Skeletal muscle tissue (tissue), 4 donors: ENCODE results near the gene KCNA5. TPM values are rescaled to one million over a fixed set of nuclear protein-coding genes. Genes with fewer than 3 reads are reported as not detected.

Experiments used
- H3K27ac ChIP-seq: one replicate; pipeline ENCODE4 v1.7.0; 2013; ENCODE audit warnings: mild to moderate bottlenecking, low read depth, low read length, inconsistent platforms
- H3K27me3 ChIP-seq, 3 donors: one replicate each; pipeline ENCODE4 v1.7.0; 2013; ENCODE audit warnings: low read length in 3 of 3; ENCODE audit not compliant: control insufficient read depth in 3 of 3, insufficient read depth in 3 of 3
- H3K36me3 ChIP-seq, 3 donors: one replicate each; pipeline ENCODE4 v1.7.0; 2013; ENCODE audit warnings: low read length in 3 of 3; ENCODE audit not compliant: control insufficient read depth in 3 of 3, insufficient read depth in 3 of 3
- H3K4me1 ChIP-seq, 3 donors: one replicate each; pipeline ENCODE4 v1.7.0; 2013; ENCODE audit warnings: low read length in 3 of 3, mild to moderate bottlenecking in 3 of 3; ENCODE audit not compliant: control insufficient read depth in 3 of 3, insufficient read depth in 3 of 3
- H3K4me3 ChIP-seq, 3 donors: one replicate each; pipeline ENCODE4 v1.7.0; 2013; ENCODE audit warnings: low read length in 3 of 3
- H3K9ac ChIP-seq, 3 donors: one replicate each; pipeline ENCODE4 v1.7.0; 2013; ENCODE audit warnings: low read length in 3 of 3, mild to moderate bottlenecking in 3 of 3, moderate library complexity in 2 of 3, low read depth in 1 of 3
- H3K9me3 ChIP-seq, 3 donors: one replicate each; pipeline ENCODE4 v1.7.0; 2013; ENCODE audit warnings: low read length in 3 of 3; ENCODE audit not compliant: control insufficient read depth in 3 of 3
- total RNA-seq: library from RNA; depleted of rRNA; stranded (reverse); fragments of >200 nt; gene quantifications from one replicate; pipeline ENCODE4 v1.2.3, GENCODE V29; 2014
- donor health status: Osteomylitis.

The KCNA5 gene
- total RNA-seq, 1 donor from 2014 or later, result 3.7 TPM

GRCh38 chr12:5071496-5071895 lies 27.8 kb downstream of the KCNA5 start:
- no peaks in the 10 kb centered on the region for H3K36me3 ChIP-seq
- no peak overlapping the region for H3K9ac ChIP-seq
- H3K27ac ChIP-seq, result no peak overlapping the region
- H3K9me3 ChIP-seq, result no peaks in the 10 kb centered on the region
- H3K4me3 ChIP-seq, result no peak overlapping the region
- H3K4me1 ChIP-seq, result no peaks in the 10 kb centered on the region
- peaks cover 0 to 4% (median 3%) of the 10 kb centered on the region in 3 donors for H3K27me3 ChIP-seq

- Histone ChIP-seq H3K4me1 (no peaks in the 10 kb centered on the region), H3K9me3 (no peaks in the 10 kb centered on the region), H3K27me3 (peaks cover 2 to 4% (median 3%) of the 10 kb centered on the region in 3 donors), H3K9ac (no peak overlapping the region), H3K27ac (no peak overlapping the region), H3K4me3 (no peak overlapping the region), H3K36me3 (no peaks in the 10 kb centered on the region)
Observed at GRCh38 chr12:5072311-5072710, 28.6 kb downstream of the KCNA5 start.

GRCh38 chr12:5073054-5073453 lies 29.4 kb downstream of the KCNA5 start:
- no peak overlapping the region for H3K4me3 ChIP-seq
- no peak overlapping the region for H3K27ac ChIP-seq
- no peak overlapping the region for H3K9ac ChIP-seq

GRCh38 chr12:5073853-5074252 lies 30.2 kb downstream of the KCNA5 start:
- Histone ChIP-seq H3K27me3 (peaks cover 2 to 11% (median 3%) of the 10 kb centered on the region in 3 donors), H3K9me3 (no peaks in the 10 kb centered on the region), H3K36me3 (no peaks in the 10 kb centered on the region), H3K27ac (no peak overlapping the region), H3K4me3 (no peak overlapping the region), H3K9ac (no peak overlapping the region), H3K4me1 (no peaks in the 10 kb centered on the region)

More at GRCh38 chr12:5073054-5073453, 29.4 kb downstream of the KCNA5 start:
- Histone ChIP-seq H3K36me3 (no peaks in the 10 kb centered on the region), H3K27me3 (peaks cover 2 to 8% (median 3%) of the 10 kb centered on the region in 3 donors), H3K9me3 (no peaks in the 10 kb centered on the region), H3K4me1 (no peaks in the 10 kb centered on the region)

GRCh38 chr12:5076761-5077160 lies 33.1 kb downstream of the KCNA5 start:
- no peaks in the 10 kb centered on the region for H3K9me3 ChIP-seq
- no peaks in the 10 kb centered on the region for H3K4me1 ChIP-seq
- H3K9ac ChIP-seq, result no peak overlapping the region
- H3K27ac ChIP-seq, result no peak overlapping the region
- H3K4me3 ChIP-seq, result no peak overlapping the region
- peaks cover 3 to 7% (median 6%) of the 10 kb centered on the region in 3 donors for H3K27me3 ChIP-seq
- H3K36me3 ChIP-seq, result no peaks in the 10 kb centered on the region

GRCh38 chr12:5078423-5078822 lies 34.7 kb downstream of the KCNA5 start:
- Histone ChIP-seq H3K9ac (no peak overlapping the region), H3K36me3 (no peaks in the 10 kb centered on the region)

GRCh38 chr12:5081016-5081415 lies 37.3 kb downstream of the KCNA5 start:
- Histone ChIP-seq H3K27me3 (peaks cover 0 to 9% (median 7%) of the 10 kb centered on the region in 3 donors), H3K9me3 (no peaks in the 10 kb centered on the region), H3K36me3 (no peaks in the 10 kb centered on the region), H3K9ac (no peak overlapping the region), H3K4me1 (no peaks in the 10 kb centered on the region), H3K4me3 (no peak overlapping the region), H3K27ac (no peak overlapping the region)

More at GRCh38 chr12:5078423-5078822, 34.7 kb downstream of the KCNA5 start:
- Histone ChIP-seq H3K4me3 (no peak overlapping the region), H3K27me3 (peaks cover 3 to 9% (median 7%) of the 10 kb centered on the region in 3 donors), H3K9me3 (no peaks in the 10 kb centered on the region), H3K4me1 (no peaks in the 10 kb centered on the region), H3K27ac (no peak overlapping the region)

GRCh38 chr12:5083955-5084849 lies 40.5 kb downstream of the KCNA5 start:
- H3K4me1 ChIP-seq, result no peaks in the 10 kb centered on the region
- H3K4me3 ChIP-seq, result no peak overlapping the region
- H3K9me3 ChIP-seq, result no peaks in the 10 kb centered on the region

GRCh38 chr12:5085896-5086295 lies 42.2 kb downstream of the KCNA5 start:
- Histone ChIP-seq H3K4me3 (no peak overlapping the region), H3K9ac (no peak overlapping the region), H3K36me3 (no peaks in the 10 kb centered on the region), H3K27ac (no peak overlapping the region), H3K27me3 (peaks cover 0 to 9% (median 7%) of the 10 kb centered on the region in 3 donors), H3K4me1 (no peaks in the 10 kb centered on the region), H3K9me3 (no peaks in the 10 kb centered on the region)

More at GRCh38 chr12:5083955-5084849, 40.5 kb downstream of the KCNA5 start:
- no peak overlapping the region for H3K9ac ChIP-seq
- peaks cover 0 to 10% (median 7%) of the 10 kb centered on the region in 3 donors for H3K27me3 ChIP-seq
- no peak overlapping the region for H3K27ac ChIP-seq
- H3K36me3 ChIP-seq, result no peaks in the 10 kb centered on the region

- Histone ChIP-seq H3K4me1 (no peaks in the 10 kb centered on the region), H3K9me3 (no peaks in the 10 kb centered on the region), H3K4me3 (no peak overlapping the region), H3K27me3 (peaks cover 0 to 7% (median 5%) of the 10 kb centered on the region in 3 donors), H3K36me3 (no peaks in the 10 kb centered on the region), H3K27ac (no peak overlapping the region), H3K9ac (no peak overlapping the region)
Observed at GRCh38 chr12:5087831-5088554, 44.3 kb downstream of the KCNA5 start.
